GM18519 (cell line): ENCODE measurements around the gene ARHGAP26.
"Not testable (repeated sequence)": the region's sequence is repeated elsewhere in the genome, so short reads cannot be mapped to it uniquely, and the experiment has no call there.

Experiments used
- ATAC-seq: cut with Tn5 transposase; IDR thresholded peaks from one replicate; pipeline ENCODE4 v1.9.1; 2021; ENCODE audit warnings: mild to moderate bottlenecking, moderate library complexity; ENCODE audit not compliant: unreplicated experiment, low FRiP score

Gene ARHGAP26

DNA sequence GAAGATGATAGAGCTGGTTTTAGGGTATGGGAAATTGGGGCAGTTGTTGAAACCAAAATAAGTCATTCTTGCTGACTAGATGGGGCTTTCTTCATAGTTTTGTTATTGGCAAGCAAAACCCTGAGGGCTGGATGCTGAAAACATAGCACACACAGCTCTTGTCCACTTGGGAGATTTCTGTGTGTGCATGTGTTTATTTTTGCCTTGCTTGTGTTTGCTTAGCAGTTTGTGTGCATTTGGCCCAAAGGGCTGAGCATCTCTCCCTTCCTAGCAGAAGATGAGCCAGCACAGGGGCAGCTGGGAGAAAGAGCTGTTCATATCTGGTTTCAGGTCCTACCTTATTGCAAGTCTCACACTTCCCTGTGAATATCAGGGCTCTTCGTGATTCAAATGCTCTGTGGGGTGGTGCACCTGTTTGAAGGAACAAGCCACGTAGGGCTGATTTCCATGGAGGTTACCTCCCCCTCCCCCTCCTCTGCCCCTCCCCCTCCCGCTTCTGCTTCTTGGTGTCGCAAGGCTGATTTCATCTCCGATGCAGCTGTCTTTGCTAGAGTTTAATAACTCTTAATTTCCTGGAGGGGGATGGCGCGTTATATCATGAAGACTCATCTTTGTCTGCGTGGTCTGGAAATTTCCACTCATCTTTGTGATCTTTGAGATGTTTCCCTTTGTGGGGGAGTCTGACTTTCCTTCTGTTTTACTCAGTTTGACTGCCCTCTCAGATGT lies 296.5 kb downstream of the ARHGAP26 start:
- peak; percentile 52 for ATAC-seq

DNA sequence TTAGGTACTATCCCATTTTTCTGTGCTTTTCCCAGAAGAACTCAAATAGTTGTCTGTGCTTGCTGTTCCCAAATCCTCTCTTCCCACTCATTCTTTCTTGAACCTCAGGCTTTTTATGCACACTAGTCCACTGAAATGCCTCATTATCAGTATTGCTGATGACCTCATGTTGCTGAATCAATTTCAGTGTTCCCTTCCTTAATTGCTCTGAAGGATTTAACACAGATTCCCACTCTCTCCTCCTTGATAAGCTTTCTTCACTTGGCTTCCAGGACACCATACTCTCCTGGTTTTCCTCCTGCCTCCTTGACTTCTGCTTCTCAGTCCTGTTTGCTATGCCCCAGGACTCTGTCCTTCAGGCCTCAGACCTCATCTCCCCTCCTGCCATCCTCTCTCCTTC lies 298.5 kb downstream of the ARHGAP26 start:
- no peak for ATAC-seq

DNA sequence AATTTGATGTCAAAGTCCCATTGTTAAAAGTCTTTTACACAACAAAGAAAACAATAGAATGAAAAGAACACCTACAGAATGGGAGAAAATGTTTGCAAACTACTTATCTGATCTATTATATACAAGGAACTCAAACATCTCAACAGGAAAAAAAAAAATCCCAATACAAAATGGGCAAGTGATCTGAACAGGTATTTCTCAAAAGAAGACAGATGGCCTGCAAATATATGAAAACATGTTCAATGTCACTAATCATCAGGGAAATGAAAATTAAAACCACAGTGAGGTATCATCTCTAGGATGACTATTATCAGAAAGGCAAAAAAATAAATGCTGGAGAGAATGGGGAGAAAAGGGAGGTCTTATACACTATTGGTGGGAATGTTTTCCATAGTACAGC lies 301.8 kb downstream of the ARHGAP26 start:
- no peak for ATAC-seq

- no peak for ATAC-seq
Measured at GRCh38 chr5:143072734-143073133, 302.6 kb downstream of the ARHGAP26 start.

DNA sequence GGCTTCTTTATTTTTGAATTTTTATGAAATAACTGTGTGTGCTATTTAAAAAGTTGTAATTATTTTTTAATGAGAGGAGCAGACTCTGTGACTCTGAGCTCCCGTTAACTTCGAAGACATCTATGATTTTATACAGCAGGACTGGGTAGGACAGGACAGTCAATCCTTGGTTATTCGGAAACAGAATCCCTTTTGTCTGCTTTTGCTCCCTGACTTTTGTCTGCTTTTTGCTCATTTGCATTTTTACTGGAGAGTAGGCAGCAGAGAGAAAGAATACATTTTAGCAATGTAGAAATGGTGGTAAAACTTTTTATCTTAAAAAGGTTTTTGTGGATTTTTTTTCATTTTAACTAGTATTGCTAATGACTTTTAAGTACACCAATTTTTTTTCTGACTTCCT lies 303.6 kb downstream of the ARHGAP26 start:
- ATAC-seq, result no peak

DNA sequence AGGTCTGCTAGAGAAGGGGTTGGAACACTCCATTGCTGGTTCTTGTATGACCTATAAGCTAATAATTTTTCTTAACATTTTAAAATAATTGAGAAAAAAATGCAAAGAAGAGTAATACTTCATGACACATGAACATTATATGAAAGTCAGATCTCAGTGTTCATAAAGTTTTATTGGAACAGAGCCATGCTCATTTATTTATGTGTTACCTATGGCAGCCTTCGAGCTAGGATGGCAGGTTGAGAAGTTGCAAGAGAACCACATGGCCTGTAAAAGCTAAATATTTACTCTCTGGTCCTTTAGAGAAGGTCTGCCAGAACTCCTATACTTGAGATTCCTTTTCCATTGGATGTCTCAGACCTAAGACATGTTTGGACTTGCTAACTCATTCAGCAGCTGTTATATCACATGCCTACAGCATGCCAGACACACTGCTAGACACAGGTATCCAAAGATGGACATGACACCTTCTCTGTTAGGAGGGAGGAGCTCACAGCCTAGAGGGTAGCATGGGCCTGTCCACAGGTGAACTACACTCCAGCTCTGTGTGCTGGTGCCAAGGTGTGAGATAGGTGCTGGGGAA lies 304.3 kb downstream of the ARHGAP26 start:
- no peak for ATAC-seq

DNA sequence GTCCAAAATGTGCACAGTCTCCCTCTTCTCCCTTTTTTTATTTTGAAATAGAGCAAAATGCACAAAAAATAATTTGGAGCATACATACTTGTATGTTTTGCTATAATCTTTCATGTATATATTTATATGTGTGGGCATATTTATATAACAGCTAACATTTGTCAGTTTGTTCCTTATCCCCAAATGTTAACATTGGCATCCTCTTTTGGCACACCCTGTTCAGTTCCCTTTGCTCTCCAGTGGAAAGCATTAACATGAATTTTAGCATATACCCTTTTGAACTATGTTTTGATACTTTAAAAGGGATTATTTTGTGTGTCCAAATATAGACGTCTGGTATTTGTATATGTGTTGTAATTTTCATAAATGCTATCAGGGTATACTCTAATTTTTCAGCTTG lies 306.2 kb downstream of the ARHGAP26 start:
- no peak for ATAC-seq

DNA sequence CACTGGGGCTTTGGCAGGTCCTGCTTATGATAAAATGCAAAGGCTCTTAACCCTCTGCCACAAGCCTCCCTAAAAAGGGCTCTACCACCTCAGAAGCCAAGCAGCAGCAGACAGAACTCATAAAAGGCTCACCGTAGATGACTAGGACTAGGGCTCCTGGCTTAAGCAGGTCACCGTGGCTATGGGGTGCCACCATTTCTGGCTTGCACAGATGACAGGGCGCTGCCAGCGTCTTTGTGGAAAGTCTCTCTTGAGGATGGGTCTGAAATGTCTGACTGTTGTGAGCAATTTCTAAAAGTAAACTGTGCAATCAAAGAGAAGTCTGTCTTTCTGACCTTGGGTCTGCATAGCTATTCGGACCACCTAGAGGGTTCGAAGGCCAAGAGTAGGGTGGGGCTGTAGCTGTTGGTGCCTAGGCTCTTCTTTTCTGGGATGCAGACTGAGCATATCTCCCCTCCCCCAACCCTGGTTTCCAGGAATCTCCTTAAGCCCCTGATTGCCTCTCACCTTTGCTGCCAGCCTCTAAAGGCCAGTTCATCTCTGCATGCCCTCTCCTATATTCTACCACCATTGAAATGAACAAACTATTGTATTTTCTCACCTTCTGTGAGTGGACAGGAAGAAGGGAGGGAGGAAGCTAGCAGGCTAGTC lies 307.4 kb downstream of the ARHGAP26 start:
- ATAC-seq, result no peak

GRCh38 chr5:143078313-143078712 lies 308.1 kb downstream of the ARHGAP26 start:
- no peak for ATAC-seq

- ATAC-seq, result no peak
Measured at GRCh38 chr5:143078971-143079370, 308.8 kb downstream of the ARHGAP26 start.

GRCh38 chr5:143080407-143080806 lies 310.2 kb downstream of the ARHGAP26 start:
- no peak for ATAC-seq

DNA sequence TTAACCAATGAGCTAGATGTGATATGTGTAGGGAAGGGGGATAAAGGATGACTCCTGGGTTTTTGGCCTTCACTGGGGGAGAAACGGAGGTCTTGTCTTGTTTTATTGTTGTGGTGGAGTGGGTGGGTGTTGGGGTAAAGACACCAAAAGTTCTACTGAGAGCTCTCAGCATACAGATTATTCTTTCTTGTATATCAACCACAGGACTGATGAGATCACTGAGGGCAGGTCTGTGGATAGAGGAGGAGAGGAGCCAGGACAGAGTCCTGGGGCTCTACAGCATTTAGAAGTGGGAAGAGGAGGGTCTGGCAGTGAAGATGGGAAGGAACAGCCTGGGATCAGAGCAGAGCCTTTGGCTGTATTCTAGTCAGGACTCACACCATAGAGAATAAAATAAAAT lies 310.8 kb downstream of the ARHGAP26 start:
- ATAC-seq, result no peak

DNA sequence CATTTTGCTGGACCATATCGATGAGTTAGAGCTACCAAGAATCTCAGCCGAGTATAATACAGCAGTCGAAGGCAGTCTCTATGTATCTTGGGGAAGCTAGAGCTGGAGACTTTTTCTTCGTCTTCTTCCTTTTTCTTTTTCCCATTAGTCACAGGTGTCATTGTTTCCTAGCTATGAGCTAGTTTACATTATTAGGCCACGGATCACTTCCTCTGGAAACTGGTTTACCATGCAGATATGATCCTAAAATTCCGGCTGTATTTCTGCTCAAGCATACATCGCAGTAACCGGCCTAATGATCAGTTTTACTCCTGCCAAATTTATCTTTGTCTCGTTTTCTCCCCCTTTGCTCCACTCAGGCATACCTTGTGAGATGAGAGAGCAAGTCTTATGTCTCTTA lies 312.8 kb downstream of the ARHGAP26 start:
- no peak for ATAC-seq

- ATAC-seq, result no peak
Measured at GRCh38 chr5:143084407-143084806, 314.2 kb downstream of the ARHGAP26 start.

DNA sequence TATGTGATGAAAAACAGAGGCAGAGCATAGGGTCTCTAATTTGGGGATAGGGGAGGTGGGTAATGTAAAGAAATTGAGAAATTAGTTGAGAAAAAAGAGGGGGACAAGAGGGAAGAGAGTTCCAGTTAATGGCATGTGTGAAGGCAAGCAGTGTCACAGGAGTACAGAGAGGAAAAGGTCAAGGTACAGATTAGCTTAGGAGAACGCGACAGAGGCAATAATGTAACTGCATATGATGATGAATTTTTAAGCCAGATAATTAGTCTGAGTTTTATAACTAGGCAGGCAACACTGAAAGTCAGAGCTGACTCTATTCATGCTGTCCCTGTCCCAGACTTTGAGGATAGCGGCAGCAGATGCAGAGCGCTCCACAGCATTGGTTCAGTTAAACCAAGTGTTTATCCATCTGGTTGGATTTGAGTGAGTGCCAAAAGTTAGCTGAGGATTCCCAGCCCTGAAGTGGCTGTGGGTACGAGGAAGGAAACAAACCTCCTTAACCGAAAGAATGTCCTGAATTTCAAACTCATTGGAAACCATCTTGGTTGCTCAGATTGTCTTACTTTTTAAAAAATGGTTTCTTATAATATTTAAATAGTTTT lies 315.2 kb downstream of the ARHGAP26 start:
- ATAC-seq, result no peak

- ATAC-seq, result no peak
Measured at GRCh38 chr5:143086546-143086907, 316.4 kb downstream of the ARHGAP26 start.

DNA sequence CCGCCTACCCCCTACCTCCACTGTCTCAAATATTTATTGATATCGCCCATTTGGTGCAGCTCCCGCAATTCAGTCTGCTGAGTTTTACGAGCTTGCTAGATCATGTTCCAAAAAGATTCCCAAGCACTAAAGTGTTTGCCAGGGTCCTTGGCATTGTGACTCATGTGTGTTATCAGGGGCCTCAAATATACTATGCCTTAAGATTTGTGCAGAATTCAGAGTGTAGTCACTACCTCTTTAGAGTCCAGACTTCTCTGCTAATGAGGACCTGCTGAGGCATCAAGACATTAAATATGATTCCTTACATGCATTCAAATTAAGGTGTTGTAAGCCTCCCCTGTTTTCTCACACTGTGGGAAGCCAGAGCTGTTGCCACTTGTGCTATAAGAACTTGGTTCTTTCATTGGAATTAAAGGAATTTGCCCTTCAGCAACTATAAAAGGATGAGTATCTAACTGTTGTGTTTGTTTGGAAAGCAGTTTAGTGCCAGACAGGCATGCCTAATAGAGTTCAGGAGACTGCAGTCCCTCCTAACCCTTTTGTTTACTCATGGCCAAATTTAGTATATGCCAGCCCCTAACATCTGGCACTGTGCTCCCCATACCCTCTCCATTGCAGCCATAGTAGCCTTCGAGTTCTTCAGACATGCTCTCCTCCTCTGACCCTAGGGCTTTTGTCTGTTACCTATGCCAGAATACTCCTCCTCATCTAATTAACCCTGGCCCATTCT lies 316.9 kb downstream of the ARHGAP26 start:
- no peak for ATAC-seq

- not testable (repeated sequence) for ATAC-seq
Measured at GRCh38 chr5:143088702-143089101, 318.5 kb downstream of the ARHGAP26 start.

GRCh38 chr5:143090044-143090443 lies 319.9 kb downstream of the ARHGAP26 start:
- ATAC-seq, result not testable (repeated sequence)

DNA sequence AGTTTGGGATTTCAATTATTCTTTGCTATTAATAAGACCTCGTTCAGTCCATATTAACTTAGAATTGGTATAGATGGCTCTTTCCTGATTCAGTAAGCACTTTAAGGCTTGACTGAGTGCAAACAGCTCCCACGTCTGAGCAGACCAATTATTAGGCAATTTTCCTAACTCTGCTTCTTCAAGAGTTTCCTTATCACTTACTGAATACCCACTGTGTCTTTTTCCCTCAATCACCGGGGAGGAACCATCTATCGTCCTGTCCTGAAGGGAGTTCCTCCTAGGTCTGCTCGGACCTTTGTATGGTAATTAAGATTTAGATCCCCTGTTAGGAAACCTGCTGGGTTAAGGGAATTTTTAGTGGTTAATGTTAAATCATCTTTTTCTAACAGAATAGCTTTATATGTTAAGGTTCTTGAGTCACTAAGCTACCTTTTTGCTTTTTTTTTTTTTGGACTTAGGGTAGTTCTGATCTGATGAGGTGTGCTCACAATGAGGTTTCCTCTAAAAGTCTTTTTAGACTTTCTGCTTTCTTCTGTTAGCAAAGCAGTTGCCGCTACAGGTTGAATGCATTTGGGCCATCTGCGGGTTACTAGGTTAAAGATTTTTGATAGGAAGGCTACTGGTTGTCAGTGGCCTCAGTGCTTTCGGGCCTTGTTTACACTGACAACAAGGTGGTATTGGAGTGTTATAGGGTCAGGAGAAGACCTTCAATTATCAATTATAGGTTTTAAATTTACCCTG lies 322.7 kb downstream of the ARHGAP26 start:
- not testable (repeated sequence) for ATAC-seq
